ENCODE data around the gene KRT82.

The KRT82 gene

GRCh38 chr12:52423035-52423434 is 16.9 kb upstream of the KRT82 start:
- no peak for TF ChIP-seq CTCF (conservative IDR thresholded peaks at IDR 0.05; ENCODE audit: low read depth)
- CTCF ChIA-PET: interaction anchor here (0.5 kb wide), 1 partner anchor 13 kb away, joined by 3 read pairs; no protein-coding TSS in a partner anchor
- no peak overlapping the region for H3K27ac ChIP-seq
- DNase-seq (ENCODE audit: low spot score): no peak
- POLR2A ChIA-PET (ENCODE audit: low non-redundant PET): no interaction called here

GRCh38 chr12:52419656-52420055 is 13.5 kb upstream of the KRT82 start:
- no peak overlapping the region for H3K27ac ChIP-seq
- no peak for TF ChIP-seq CTCF (conservative IDR thresholded peaks at IDR 0.05; ENCODE audit: low read depth)
- POLR2A ChIA-PET (ENCODE audit: low non-redundant PET): no interaction called here
- DNase-seq (ENCODE audit: low spot score): no peak
- CTCF ChIA-PET: no interaction called here

GRCh38 chr12:52418576-52419110 is 12.5 kb upstream of the KRT82 start:
- CTCF ChIA-PET: no interaction called here
- H3K27ac ChIP-seq: no peak overlapping the region
- no peak for TF ChIP-seq CTCF (conservative IDR thresholded peaks at IDR 0.05; ENCODE audit: low read depth)
- DNase-seq (ENCODE audit: low spot score): no peak
- POLR2A ChIA-PET (ENCODE audit: low non-redundant PET): no interaction called here

GRCh38 chr12:52417740-52418139 is 11.6 kb upstream of the KRT82 start:
- DNase-seq (ENCODE audit: low spot score): no peak
- POLR2A ChIA-PET (ENCODE audit: low non-redundant PET): no interaction called here
- H3K27ac ChIP-seq: peak overlapping the region; percentile 23
- TF ChIP-seq CTCF (conservative IDR thresholded peaks at IDR 0.05; ENCODE audit: low read depth): no peak
- CTCF ChIA-PET: interaction anchor here (0.5 kb wide), 1 partner anchor 461 kb away, joined by 3 read pairs; no protein-coding TSS in a partner anchor

- H3K27ac ChIP-seq: no peak overlapping the region
- no peak for DNase-seq (ENCODE audit: low spot score)
- TF ChIP-seq CTCF (conservative IDR thresholded peaks at IDR 0.05; ENCODE audit: low read depth): no peak
- ChIA-PET CTCF (no interaction called here), POLR2A (ENCODE audit: low non-redundant PET) (no interaction called here)
Observed at GRCh38 chr12:52416795-52417194, 10.7 kb upstream of the KRT82 start.

GRCh38 chr12:52415870-52416750 is 10.0 kb upstream of the KRT82 start:
- CTCF ChIA-PET: interaction anchor here (0.6 kb wide), 1 partner anchor 10 kb away, joined by 3 read pairs; the partner anchor contains the start of gene KRT82
- DNase-seq (ENCODE audit: low spot score): peak; percentile 81
- POLR2A ChIA-PET (ENCODE audit: low non-redundant PET): no interaction called here
- TF ChIP-seq CTCF (conservative IDR thresholded peaks at IDR 0.05; ENCODE audit: low read depth): no peak
- H3K27ac ChIP-seq: peak overlapping the region; percentile 72
